Activated CD8-positive, alpha-beta T cell treated with anti-CD3 and anti-CD28 coated beads for 36 hours (primary cell): ENCODE results near the gene EIPR1. TPM values are rescaled to one million over a fixed set of nuclear protein-coding genes. Genes with fewer than 3 reads are reported as not detected.

Source experiments
- ATAC-seq: fragments of 200-7000 bp; cut with Tn5 transposase; one replicate; pipeline ENCODE4 v1.10.0; 2021; ENCODE audit warnings: mild to moderate bottlenecking, moderate library complexity
- CTCF ChIA-PET: fragments of 350-600 bp; sonication (Branson Sonifier 250); formaldehyde crosslinking; loops from one replicate; lab custom pipeline; 2021; ENCODE audit warnings: antibody characterized with exemption; lab: Charles Lee
- POLR2A ChIA-PET: fragments of 350-600 bp; sonication (Branson Sonifier 250); formaldehyde crosslinking; loops from one replicate; lab custom pipeline; 2021; ENCODE audit warnings: antibody characterized with exemption; lab: Charles Lee
- DNase-seq: peaks from one replicate; pipeline ENCODE4 v3.0.0-alpha.2; 2020
- H3K27ac Mint-ChIP-seq: one replicate; pipeline ENCODE4 v1.8.0; 2021; ENCODE audit warnings: mild to moderate bottlenecking, mixed read lengths
- H3K27me3 Mint-ChIP-seq: one replicate; pipeline ENCODE4 v1.8.0; 2021; ENCODE audit warnings: mixed read lengths
- H3K36me3 Mint-ChIP-seq: one replicate; pipeline ENCODE4 v1.8.0; 2021; ENCODE audit warnings: low read depth, mixed read lengths
- H3K4me1 Mint-ChIP-seq: one replicate; pipeline ENCODE4 v1.8.0; 2021; ENCODE audit warnings: low read depth, mixed read lengths
- H3K4me3 Mint-ChIP-seq: one replicate; pipeline ENCODE4 v1.8.0; 2021; ENCODE audit warnings: mild to moderate bottlenecking, moderate library complexity, mixed read lengths
- H3K9me3 Mint-ChIP-seq: one replicate; pipeline ENCODE4 v1.8.0; 2021; ENCODE audit warnings: mixed read lengths
- CTCF ChIP-seq: fragments of 200-600 bp; IDR thresholded peaks from one replicate; pipeline ENCODE4 v1.8.0; 2022; ENCODE audit warnings: antibody characterized with exemption, mild to moderate bottlenecking
- intact Hi-C: fragments of 100-400 bp; cut with micrococcal nuclease; formaldehyde crosslinking; loops from one replicate; pipeline ENCODE4 v1.10.0; 2022
- total RNA-seq, 2 experiments: library from RNA; stranded (reverse); gene quantifications; one replicate each; pipeline ENCODE4 v1.2.3, GENCODE V29; 2021

The EIPR1 gene
- total RNA-seq, 2 experiments from 2014 or later: 38.4 to 39.1 TPM

GRCh38 chr2:3298191-3298590, 79.4 kb downstream of the EIPR1 start:
- Mint-ChIP-seq H3K9me3 (no peaks in the 10 kb centered on the region), H3K4me1 (no peaks in the 10 kb centered on the region), H3K36me3 (peaks cover 10% of the 10 kb centered on the region), H3K4me3 (no peak overlapping the region), H3K27me3 (no peaks in the 10 kb centered on the region), H3K27ac (no peak overlapping the region)
- ChIA-PET CTCF (interaction anchor here (0.9 kb wide), 1 partner anchor 120 kb away, joined by 4 read pairs; no protein-coding TSS in a partner anchor), POLR2A (no interaction called here)
- ATAC-seq (no peak), DNase-seq (no peak)
- intact Hi-C loops: no loop called here
- TF ChIP-seq CTCF: no peak

GRCh38 chr2:3297523-3297922, 80.1 kb downstream of the EIPR1 start:
- no peaks in the 10 kb centered on the region for H3K9me3 Mint-ChIP-seq
- H3K36me3 Mint-ChIP-seq: peaks cover 8% of the 10 kb centered on the region
- DNase-seq (no peak), ATAC-seq (no peak)
- TF ChIP-seq CTCF: no peak
- no peaks in the 10 kb centered on the region for H3K4me1 Mint-ChIP-seq
- no peaks in the 10 kb centered on the region for H3K27me3 Mint-ChIP-seq
- intact Hi-C loops: no loop called here
- ChIA-PET POLR2A (interaction anchor here (0.7 kb wide), 1 partner anchor 100 kb away, joined by 3 read pairs; no protein-coding TSS in a partner anchor), CTCF (interaction anchor here (0.9 kb wide), 1 partner anchor 119 kb away, joined by 4 read pairs; no protein-coding TSS in a partner anchor)
- no peak overlapping the region for H3K4me3 Mint-ChIP-seq
- no peak overlapping the region for H3K27ac Mint-ChIP-seq

GRCh38 chr2:3296182-3296972, 81.2 kb downstream of the EIPR1 start:
- ChIA-PET CTCF (no interaction called here), POLR2A (no interaction called here)
- intact Hi-C loops: no loop called here
- no peak overlapping the region for H3K4me3 Mint-ChIP-seq
- H3K27ac Mint-ChIP-seq: no peak overlapping the region
- ATAC-seq: no peak
- no peaks in the 10 kb centered on the region for H3K4me1 Mint-ChIP-seq
- peaks cover 5% of the 10 kb centered on the region for H3K36me3 Mint-ChIP-seq
- no peaks in the 10 kb centered on the region for H3K27me3 Mint-ChIP-seq
- no peak for DNase-seq
- H3K9me3 Mint-ChIP-seq: no peaks in the 10 kb centered on the region
- TF ChIP-seq CTCF: no peak

- no peak for TF ChIP-seq CTCF
- ChIA-PET CTCF (no interaction called here), POLR2A (no interaction called here)
- Mint-ChIP-seq H3K9me3 (no peaks in the 10 kb centered on the region), H3K4me3 (no peak overlapping the region), H3K36me3 (peaks cover 10% of the 10 kb centered on the region), H3K27me3 (no peaks in the 10 kb centered on the region), H3K4me1 (peaks cover 3% of the 10 kb centered on the region), H3K27ac (no peak overlapping the region)
- DNase-seq (no peak), ATAC-seq (no peak)
- intact Hi-C loops: no loop called here
Measured at GRCh38 chr2:3294493-3294892, 83.1 kb downstream of the EIPR1 start.

- no peaks in the 10 kb centered on the region for H3K9me3 Mint-ChIP-seq
- H3K4me3 Mint-ChIP-seq: no peak overlapping the region
- peaks cover 3% of the 10 kb centered on the region for H3K4me1 Mint-ChIP-seq
- ChIA-PET CTCF (no interaction called here), POLR2A (no interaction called here)
- H3K27ac Mint-ChIP-seq: no peak overlapping the region
- intact Hi-C loops: no loop called here
- no peak for TF ChIP-seq CTCF
- no peak for DNase-seq
- ATAC-seq: no peak
- no peaks in the 10 kb centered on the region for H3K27me3 Mint-ChIP-seq
- H3K36me3 Mint-ChIP-seq: peaks cover 11% of the 10 kb centered on the region
Measured at GRCh38 chr2:3294069-3294468, 83.5 kb downstream of the EIPR1 start.
